IPS DF 19.7 (cell line): ENCODE measurements around the gene GET4.
"Not testable (repeated sequence)": the region's sequence is repeated elsewhere in the genome, so short reads cannot be mapped to it uniquely, and the experiment has no call there.

Experiments used
- DNase-seq: peaks from one replicate; pipeline ENCODE4 v3.0.0-alpha.2; 2013; ENCODE audit warnings: low read depth, low spot score

The GET4 gene

DNA sequence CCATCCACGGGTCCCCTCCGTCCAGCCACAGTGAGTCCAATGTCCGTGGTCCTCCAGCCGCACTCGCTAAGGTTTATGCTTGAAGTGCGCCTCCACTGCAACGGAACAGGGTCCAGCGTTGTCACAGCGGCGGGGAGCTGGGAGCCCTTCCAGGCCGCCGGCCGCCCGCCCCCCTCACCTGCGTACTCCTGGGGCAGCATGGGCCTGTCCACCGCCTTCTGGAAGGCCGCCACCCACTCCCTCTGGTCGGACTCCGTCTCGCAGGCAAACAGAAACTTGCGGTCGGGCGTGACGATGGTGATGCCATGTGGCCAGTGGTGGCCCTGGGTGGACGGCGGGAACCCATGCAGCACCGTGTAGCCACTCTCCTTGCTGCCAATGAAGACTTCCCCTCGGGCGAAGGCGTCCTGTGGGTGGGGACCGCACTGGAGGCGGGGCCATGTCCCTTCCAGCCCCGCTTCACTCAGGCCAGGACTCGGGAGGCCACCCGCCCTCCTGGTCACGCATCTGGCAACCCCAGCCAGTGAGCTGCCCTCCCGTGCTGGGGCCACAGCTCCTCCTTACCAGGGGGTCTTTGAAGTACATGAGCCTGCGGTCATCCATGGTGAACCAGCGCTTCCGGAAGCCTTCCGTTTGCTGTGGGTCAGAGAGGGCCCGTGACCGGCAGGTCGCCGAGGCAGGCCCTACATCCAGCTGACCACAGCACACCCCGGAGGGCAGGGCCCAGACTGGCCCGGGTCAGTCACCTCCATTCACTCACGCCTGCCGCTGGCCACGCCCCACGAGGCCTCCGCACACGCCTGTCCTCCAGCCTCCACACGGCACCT, 22.7 kb downstream of the GET4 start:
- no peak for DNase-seq

DNA sequence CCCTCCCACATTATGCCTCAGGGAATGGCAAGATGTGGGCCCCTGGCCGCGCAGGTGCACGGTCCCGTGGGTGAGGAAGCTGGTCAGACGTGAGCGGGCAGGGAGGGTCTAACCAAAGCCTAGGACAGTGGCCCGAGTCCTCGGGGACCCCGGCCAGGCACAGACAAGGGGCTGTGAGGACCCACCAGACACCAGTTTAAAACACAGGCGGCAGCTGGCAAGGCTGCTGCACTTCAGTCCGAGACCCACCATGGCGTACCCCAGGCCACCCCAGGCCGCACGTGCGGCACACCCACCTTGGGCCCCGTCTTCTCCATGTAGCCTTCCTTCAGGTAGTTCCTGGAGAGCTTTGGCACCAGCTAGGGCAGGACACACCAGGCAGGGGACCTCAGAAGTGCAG, 23.5 kb downstream of the GET4 start:
- no peak for DNase-seq

DNA sequence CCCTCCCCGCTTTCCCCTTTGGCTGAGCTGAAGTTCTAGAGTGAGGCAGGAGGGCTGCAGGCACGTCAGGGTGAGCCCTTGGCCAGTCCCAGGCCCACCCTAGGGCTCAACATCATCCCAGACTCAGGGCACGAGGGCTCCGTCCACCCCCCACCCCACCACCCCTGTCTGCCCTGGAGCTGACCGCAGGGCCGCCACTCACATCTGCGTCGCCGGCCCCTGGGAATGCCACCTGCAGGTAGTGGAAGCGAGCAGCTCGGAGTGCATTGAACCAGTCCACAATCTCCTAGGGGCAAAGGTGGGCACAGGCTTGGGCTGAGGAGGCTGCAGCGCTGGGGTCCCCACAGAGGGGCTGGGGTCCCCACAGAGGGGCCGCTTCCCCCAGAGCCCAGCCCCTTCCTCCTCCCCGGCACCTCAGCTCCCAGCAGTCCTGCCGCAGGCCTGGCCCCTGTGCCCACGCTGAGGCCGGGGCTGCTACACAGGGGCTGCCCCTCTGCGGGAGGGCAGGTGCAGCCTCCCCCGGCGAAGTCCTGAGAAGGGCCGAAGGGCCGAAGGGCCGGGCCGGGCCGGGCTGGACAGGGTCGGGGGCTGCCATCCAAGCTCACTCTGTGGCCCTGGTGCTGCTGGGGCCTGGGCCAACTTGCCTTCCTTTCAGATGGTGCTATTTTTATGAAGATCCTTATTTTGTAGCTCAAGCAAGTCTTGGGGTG, 24.1 kb downstream of the GET4 start:
- no peak for DNase-seq

DNA sequence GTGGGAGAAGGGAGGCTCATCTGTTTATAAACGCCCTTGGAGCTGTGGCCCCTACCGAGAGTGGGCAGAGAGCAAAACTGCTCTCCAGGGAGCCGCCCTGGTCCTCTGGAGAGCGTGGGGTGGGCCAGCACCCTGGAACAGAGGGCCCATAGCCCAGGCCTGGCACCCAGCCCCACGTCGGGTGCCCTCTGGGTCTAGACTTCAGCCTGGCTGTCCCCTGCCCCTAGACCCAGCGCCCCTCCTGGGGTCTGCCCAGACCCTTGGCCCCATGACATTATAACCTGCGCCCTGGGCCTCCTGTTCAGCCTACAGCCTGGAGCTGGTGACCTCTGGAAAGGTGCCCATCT, 24.7 kb downstream of the GET4 start:
- DNase-seq, result no peak

DNA sequence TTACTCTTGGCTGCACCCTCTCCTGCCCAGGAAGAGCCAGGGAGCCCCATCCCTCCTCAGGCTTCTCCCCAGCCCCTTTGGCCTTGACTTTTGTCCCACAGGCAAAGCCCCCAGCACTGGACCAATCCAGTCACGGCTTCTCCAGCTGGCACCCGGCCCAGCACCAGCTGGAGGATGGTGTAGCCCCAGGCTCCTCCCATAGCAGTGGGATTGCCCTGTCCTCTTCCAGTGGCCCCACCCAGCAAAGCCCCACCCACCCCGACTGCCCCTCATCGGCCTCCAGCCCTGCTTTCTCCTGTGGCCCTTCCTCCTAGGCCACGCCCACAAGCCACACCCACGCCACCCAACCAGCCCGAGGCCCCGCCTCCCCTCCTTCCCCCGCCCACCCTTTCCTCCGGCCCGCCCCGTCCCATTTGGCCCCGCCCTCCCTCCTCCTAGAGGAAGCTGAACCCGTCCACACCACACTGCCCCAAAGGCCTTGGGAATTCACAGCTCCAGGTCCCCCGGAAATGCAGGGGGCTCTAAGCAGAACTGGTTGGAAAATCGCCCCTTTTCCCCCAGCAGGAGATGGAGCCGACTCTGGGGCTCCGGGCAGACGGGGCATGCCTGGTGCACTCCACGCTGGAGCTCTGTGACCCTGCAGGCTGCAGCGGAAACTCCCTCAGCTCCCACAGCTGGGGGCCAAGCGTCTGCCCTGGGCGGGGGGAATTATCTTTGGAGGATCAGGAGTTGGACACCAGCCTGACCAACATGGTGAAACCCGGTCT, 25.2 kb downstream of the GET4 start:
- DNase-seq, result peak; percentile 67

DNA sequence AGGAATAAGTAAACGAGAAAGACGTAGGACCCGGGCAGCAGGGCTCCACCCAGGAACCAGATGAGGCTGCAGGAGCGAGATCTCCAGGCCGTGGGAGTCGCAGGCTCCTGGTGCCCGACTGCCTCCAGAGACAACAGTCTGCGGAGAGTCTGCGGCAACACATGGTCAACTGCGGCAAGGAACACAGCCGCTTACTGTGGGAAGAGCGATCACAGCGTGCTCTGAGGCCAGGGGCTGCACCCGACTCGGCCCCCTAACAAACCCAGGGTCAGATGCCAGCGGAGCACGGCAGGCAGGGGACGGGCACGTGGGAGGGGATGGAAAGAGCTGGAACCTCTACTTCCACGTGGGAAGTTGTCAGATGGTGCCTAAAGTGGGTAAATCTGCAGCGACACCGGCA, 26.6 kb downstream of the GET4 start:
- no peak for DNase-seq

DNA sequence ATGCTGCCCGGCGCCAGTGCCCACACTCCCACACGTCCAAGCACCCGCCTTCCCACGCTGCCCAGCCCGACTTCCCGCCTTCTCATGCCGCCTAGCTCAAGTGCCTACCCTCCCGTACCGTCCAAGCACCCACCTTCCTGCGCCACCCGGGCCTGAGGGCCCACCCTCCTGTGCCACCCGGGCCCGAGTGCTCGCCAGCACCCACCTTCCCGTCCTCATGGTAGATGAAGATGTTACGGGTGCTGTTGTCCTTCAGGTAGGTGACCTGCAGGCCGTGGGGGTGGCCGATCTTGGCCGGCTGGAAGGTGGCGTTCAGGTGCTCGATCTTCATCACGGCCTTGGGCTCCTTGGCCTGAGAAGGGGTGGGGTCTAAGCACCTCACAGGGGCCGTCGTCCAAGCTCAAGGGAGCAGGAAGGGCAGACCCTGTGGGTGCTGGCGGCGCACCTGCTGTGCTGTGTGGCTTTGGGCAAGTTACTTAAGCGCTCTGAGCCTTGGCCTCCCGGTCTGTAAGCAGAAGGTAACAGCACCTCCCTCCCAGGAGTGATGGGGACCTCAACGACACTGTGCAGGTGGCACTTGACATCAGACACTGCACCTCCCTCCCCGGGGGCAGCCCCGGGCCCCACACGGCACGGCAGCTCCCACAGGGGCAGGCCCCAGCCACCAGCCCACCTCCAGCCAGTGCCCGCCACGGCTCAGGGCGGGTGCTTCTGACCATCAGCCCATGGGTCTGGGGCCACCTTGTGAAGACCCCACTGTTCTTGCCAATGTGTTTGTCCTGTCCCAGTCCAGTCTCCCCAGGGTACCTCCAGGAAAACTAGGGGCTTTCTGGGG, 27.8 kb downstream of the GET4 start:
- no peak for DNase-seq

DNA sequence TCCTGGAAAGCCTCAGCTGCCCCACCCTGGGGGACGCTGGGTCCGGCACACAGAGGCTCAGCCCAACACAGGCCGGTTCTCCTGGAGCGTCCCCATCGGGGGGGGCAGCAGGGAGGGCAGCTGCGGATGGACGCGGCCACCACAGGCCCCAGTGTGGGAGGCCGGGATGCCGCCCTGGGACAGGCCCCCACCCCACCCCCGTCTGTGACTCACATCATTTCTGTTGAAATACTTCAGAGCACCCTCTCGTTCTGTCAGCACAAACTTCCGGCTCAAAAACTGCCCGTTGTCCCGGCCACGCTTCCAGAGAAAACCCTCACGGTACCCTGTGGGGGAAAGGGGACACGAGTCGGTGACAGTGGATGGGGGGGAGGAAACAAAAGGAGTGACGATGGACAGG, 28.5 kb downstream of the GET4 start:
- no peak for DNase-seq

DNA sequence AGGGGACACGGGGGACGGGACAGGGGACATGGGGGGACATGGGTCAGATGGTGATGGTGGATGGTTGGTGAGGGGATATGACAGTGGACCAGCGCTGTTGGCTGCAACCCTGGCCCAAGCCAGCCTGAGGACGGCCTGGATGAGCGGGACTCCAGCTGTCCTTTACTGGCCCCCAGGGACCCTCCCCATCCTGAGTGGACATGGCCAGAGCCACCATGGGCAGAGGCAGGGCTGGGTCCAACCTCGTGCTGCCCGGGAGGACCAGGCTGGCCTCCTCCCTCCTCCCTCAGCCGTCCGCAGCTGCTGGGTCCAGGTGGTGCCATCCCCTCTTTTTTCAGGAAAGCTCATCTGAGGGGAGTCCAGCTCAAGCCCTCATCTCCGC, 30.4 kb downstream of the GET4 start:
- DNase-seq, result no peak

DNA sequence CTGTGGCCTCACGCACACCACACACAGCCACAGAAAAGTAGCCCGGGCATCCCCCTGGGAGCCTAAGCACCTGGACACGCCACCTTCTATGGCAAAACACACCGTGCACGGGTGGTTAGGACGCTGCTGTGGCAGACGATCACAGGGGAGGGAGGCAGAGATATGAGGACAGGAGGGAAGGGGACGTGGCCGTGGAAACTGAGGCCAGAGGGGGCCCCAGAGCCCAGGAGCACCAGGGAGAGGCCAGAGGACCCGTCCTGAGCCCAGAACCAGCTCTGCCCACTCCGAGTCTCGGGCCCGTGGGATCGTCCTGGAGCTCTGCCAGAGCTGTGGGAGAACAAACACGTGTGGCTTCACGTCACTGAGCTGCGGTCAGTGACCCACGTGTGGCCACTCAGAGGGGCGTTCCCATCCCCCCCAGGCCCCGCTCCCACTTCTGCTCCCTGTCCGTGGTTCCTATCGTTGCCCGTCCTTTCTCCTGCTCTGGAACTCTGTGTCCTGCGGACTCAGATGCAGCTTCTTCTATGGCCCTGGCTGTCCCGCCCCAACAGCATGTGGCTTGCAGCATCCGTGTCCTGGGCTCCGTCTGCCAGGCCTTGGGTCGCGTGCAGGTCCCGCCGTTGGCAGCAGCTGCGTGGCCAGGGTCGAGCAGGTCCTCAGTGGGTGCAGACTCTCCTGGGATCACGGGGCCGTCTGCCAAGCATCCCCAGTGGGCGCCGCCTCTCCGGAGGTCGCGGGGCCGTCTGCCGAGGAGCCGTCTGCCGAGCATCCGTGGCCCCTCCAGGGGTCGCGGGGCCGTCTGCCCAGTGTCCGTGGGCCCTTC, 31.0 kb downstream of the GET4 start:
- no peak for DNase-seq

DNA sequence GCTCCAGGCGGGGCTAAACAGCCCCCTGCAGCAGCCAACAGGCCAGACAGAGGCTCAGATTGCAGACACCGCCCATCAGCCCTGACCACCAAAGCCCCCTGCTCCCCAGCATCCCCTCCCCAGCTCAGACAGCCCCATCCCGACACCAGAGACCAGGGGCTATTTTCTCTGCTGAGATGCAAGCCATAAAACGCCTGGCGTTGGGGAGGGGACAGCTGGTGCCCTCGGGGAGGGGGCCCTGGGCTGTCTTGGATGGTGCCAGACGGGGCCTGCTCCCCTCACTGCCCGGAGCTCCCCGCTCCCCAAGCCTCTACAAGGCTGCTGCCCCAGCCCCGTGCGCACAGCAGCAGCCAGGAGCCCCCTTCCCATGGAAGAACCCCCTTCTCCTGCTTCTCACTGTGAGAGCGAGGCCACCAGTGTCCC, 31.8 kb downstream of the GET4 start:
- DNase-seq, result no peak

DNA sequence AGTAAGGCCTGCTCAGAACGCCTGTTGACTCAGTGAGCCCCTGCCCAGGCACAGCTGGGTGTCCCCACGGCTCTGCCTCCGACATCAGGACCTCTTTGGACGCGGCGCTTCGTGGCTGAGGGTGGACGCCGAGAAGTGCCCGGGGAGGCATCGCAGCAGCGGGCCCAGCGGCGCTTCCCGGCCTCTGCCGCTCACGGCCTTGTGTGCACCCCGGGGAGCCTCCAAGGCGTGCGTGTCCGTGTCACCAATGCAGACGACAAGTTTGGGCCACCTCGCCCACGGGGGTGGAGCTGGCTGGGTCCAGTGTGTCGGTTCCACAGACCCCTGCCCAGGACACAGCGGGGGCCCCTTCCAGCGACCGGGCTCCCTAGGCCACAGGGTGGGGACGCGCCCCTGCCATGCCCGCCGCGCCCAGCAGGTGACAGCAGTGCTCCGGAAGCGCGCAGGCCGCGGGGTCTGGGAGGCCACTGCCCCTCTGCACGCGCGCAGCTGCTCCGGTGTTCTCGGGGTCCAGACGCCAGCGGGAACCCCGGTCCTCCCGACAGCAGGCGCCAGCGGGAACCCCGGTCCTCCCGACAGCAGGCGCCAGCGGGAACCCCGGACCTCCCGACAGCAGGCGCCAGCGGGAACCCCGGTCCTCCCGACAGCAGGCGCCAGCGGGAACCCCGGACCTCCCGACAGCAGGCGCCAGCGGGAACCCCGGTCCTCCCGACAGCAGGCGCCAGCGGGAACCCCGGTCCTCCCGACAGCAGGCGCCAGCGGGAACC, 32.4 kb downstream of the GET4 start:
- not testable (repeated sequence) for DNase-seq

DNA sequence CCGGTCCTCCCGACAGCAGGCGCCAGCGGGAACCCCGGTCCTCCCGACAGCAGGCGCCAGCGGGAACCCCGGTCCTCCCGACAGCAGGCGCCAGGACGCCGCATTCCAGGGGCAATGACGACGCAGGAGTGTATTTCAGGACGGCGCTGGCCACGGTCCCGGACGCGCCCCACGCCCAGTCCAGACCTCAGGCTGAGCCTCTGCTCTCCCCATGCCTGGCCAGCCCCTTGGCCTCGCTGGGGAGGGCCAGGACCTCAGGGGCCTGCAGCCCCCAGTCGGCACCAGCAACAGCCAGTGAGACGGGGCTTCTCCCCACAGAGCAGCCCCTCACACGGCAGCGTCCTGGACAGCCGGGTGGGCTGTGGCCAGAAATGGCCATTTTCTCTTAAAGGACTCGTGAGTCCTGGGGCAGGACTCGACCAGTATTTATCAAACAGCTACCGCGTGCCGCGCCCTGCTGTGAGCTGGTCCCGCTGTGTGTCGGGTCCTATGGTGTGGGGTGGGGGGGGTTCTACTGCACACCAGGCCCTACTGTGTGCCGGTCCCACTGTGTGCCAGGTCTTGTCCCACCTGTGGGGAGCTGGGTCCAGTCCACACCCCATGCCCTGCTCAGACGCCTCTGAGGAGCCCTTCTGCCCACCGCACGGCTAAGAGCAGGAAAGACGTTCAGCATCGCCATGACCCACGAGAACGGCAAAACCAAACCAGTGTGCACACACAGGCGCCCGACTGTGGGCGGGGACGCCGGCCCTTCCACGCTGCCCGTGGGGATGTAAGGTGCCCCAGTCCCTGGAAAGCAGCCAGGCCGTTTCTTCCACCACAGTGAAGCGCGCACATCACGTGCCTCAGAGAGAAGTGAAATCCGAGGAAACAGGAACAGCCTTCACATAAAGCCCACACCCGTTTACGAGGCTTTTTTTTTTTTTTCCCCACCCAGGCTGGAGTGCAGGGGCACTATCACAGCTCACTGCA, 33.3 kb downstream of the GET4 start:
- no peak for DNase-seq

DNA sequence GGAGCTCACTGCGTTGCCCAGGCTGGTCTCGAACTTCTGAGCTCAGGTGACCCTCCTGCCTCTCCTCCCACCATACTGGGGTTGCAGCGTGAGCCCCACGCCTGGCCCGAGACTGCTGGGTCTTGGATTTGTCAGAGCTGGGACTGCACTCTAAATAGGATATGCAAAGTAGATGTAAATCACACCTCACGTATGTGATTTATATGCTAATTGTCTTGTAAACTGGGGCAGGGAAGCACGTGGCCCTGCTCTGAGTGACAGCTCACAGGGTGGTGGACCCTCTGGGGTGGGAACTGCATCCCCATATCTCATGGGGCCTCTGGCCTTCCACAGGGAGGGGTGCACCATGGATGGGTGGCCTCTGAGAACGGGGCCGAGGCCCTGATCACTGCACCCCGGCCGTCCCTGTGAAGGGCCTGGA, 34.1 kb downstream of the GET4 start:
- no peak for DNase-seq

DNA sequence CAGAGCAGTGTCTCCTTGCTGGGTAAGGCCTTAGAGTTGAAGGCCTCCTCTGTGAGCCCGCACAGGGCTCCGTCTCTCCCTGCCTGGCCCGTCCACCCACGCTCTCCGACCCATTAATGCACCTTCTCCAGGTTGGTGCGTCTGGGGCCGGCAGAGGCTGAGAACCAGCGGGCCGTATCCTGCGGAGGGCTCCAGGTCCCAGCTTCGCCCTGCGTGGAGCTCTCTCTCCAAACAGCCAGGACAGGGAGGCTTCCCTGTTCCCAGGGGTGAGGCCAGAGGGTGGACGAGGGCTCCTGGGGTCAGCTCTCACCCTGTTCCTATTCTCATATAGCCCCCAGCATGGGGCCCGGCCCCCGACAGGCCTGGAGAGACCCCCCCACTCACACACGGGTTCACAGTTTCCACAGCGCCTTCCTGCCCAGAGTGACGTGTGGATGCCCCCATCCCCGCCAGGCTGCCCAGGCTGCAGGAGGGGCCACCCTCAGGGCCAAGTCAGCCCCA, 34.6 kb downstream of the GET4 start:
- no peak for DNase-seq

DNA sequence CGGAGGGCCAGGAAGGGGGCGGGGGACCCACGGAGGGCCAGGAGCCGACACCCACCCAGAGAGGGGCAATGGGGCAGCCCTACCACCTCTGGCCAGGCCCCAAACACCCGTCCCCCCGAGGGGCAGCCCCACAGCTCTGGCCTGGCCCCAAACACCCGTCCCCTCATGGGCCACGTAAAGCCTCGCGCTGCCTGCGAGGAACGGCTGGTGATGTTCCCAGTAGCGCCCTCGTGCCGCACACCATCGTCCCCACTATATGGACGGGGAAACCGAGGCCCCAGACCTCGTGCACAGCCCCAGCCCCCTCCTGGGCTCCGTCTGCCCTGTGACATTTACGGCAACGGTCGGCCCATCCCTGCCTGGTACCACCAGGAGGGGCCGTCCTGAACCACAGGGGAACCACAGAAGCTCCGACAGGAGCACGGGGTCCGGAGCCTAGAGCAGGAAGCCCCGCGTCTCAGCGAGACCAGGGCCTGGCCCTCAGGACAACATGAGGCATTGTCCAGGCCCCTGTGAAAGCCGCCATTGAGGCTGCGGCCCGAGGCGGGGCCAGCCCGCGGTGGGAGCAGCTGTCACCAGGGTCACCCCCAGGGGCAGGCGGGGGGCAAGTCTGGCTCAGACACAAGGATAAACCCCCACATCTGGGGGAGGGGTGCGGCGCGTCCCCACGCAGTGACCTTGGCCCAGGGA, 35.6 kb downstream of the GET4 start:
- DNase-seq, result no peak

DNA sequence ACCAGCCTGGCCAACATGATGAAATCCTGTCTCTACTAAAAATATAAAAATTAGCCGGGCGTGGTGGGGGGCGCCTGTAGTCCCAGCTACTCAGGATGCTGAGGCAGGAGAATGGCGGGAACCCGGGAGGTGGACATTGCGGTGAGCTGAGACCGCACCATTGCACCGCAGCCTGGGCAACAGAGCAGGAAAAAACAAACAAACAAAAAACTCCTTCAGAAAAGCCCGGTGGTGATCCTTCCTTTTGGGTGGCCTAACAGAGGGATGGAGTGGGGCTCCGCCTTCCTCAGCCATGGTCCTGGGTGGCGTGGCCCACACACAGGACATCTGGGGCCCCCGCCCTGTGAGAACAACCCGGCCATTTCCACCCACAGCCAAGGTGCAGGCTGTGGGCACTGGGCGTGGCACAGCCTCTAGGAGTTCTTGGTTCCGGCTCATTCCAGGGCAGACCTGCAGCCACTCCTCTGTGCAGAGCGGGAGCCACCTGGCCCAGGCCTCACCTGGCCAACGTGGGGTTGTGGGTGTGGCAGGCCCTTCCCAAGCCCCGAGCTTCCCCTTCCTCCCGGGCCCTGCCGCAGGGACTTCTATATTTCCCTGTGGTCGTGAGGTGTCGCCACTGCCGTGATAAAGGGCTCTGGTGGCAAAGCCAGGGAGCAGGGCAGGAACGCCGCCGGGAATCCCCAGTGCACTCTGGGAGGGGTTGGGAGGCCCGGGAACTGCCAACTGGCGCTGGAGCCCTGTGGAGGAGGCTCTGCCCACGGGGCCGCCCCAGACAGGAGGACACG, 37.6 kb downstream of the GET4 start:
- no peak for DNase-seq
